DLD1 (cell line): Measurements from ENCODE around the gene ZNFX1.

Experiments used
- in situ Hi-C: cut with HindIII; loops from 2 replicates; pipeline ENCODE4 v1.10.0; 2017; ENCODE audit warnings: low sequenced_read_pairs

Gene ZNFX1

GRCh38 chr20:49279677-49280462, 2.0 kb upstream of the ZNFX1 start:
- in situ Hi-C loops, result no loop called here

GRCh38 chr20:49278818-49279676, 1.2 kb upstream of the ZNFX1 start:
- in situ Hi-C loops, result no loop called here

- in situ Hi-C loops, result no loop called here
Measured at GRCh38 chr20:49277786-49278035, 146 bp downstream of the ZNFX1 start.

GRCh38 chr20:49276961-49277785, 684 bp downstream of the ZNFX1 start:
- in situ Hi-C loops, result no loop called here

- in situ Hi-C loops, result no loop called here
Measured at GRCh38 chr20:49276161-49276960, 1.5 kb downstream of the ZNFX1 start.

- in situ Hi-C loops, result no loop called here
Measured at GRCh38 chr20:49275636-49276035, 2.2 kb downstream of the ZNFX1 start.

- in situ Hi-C loops, result no loop called here
Measured at GRCh38 chr20:49275216-49275615, 2.6 kb downstream of the ZNFX1 start.

GRCh38 chr20:49273696-49274277, 4.1 kb downstream of the ZNFX1 start:
- in situ Hi-C loops, result no loop called here

- in situ Hi-C loops, result no loop called here
Measured at GRCh38 chr20:49272654-49273053, 5.2 kb downstream of the ZNFX1 start.

GRCh38 chr20:49270736-49271135, 7.1 kb downstream of the ZNFX1 start:
- in situ Hi-C loops, result no loop called here

- in situ Hi-C loops, result no loop called here
Measured at GRCh38 chr20:49270177-49270576, 7.7 kb downstream of the ZNFX1 start.

GRCh38 chr20:49268600-49269365, 9.1 kb downstream of the ZNFX1 start:
- in situ Hi-C loops, result no loop called here

- in situ Hi-C loops, result no loop called here
Measured at GRCh38 chr20:49267327-49267726, 10.5 kb downstream of the ZNFX1 start.

- in situ Hi-C loops, result no loop called here
Measured at GRCh38 chr20:49262444-49262843, 15.4 kb downstream of the ZNFX1 start.

GRCh38 chr20:49261173-49261572, 16.7 kb downstream of the ZNFX1 start:
- in situ Hi-C loops, result no loop called here

GRCh38 chr20:49260218-49260617, 17.6 kb downstream of the ZNFX1 start:
- in situ Hi-C loops, result no loop called here

GRCh38 chr20:49259799-49260198, 18.1 kb downstream of the ZNFX1 start:
- in situ Hi-C loops, result no loop called here

- in situ Hi-C loops, result no loop called here
Measured at GRCh38 chr20:49259284-49259683, 18.6 kb downstream of the ZNFX1 start.

GRCh38 chr20:49256261-49256660, 21.6 kb downstream of the ZNFX1 start:
- in situ Hi-C loops, result no loop called here
